GM23338 (cell line): ENCODE results near the gene RASL10B. TPM values are rescaled to one million over a fixed set of nuclear protein-coding genes. Genes with fewer than 3 reads are reported as not detected.

Source experiments
- ATAC-seq: fragments of 200-7000 bp; cut with Tn5 transposase; 3 replicates; pipeline ENCODE4 v1.9.1; 2020
- DNase-seq: peaks from one replicate; pipeline ENCODE4 v3.0.0-alpha.2; 2015; ENCODE audit warnings: low spot score
- H2AFZ ChIP-seq: fragments of 200-600 bp; sonication (generic); 2 replicates; pipeline ENCODE4 v1.8.0; 2016; ENCODE audit warnings: antibody characterized with exemption, mild to moderate bottlenecking, moderate library complexity
- H3F3A ChIP-seq: fragments of 200-600 bp; sonication (generic); replicated peaks from 2 replicates; pipeline ENCODE4 v1.8.0; 2017; ENCODE audit warnings: antibody characterized with exemption, mixed run types, low read depth
- H3K27ac ChIP-seq: fragments of 200-600 bp; sonication (generic); 2 replicates; pipeline ENCODE4 v1.6.1; 2016; ENCODE audit warnings: low read depth
- H3K27me3 ChIP-seq: fragments of 200-600 bp; sonication (generic); 2 replicates; pipeline ENCODE4 v1.8.0; 2016; ENCODE audit warnings: mild to moderate bottlenecking, mixed run types, moderate library complexity; ENCODE audit not compliant: insufficient read depth
- H3K36me3 ChIP-seq: fragments of 200-600 bp; sonication (generic); 2 replicates; pipeline ENCODE4 v1.8.0; 2016; ENCODE audit warnings: mild to moderate bottlenecking; ENCODE audit not compliant: insufficient read depth
- H3K4me1 ChIP-seq: fragments of 200-600 bp; sonication (generic); 2 replicates; pipeline ENCODE4 v1.8.0; 2016; ENCODE audit warnings: mild to moderate bottlenecking, moderate library complexity; ENCODE audit not compliant: insufficient read depth
- H3K4me2 ChIP-seq: fragments of 200-600 bp; sonication (generic); 2 replicates; pipeline ENCODE4 v1.7.1; 2017; ENCODE audit warnings: mixed run types
- H3K4me3 ChIP-seq: fragments of 200-600 bp; sonication (generic); 2 replicates; pipeline ENCODE4 v1.6.1; 2016; ENCODE audit warnings: mixed run types
- H3K79me2 ChIP-seq: fragments of 200-600 bp; sonication (generic); replicated peaks from 2 replicates; pipeline ENCODE4 v1.8.0; 2017; ENCODE audit warnings: mild to moderate bottlenecking; ENCODE audit not compliant: insufficient read depth
- H3K9me2 ChIP-seq: fragments of 200-600 bp; sonication (generic); 2 replicates; pipeline ENCODE4 v1.8.0; 2017; ENCODE audit not compliant: insufficient read depth
- H4K20me1 ChIP-seq: fragments of 200-600 bp; sonication (generic); replicated peaks from 2 replicates; pipeline ENCODE4 v1.8.0; 2017; ENCODE audit warnings: mild to moderate bottlenecking; ENCODE audit not compliant: insufficient read depth
- H3K27ac Mint-ChIP-seq: 2 replicates; pipeline ENCODE4 v1.8.0; 2020; ENCODE audit warnings: inconsistent platforms, mild to moderate bottlenecking, moderate library complexity, mixed read lengths
- H3K27me3 Mint-ChIP-seq: 3 replicates; pipeline ENCODE4 v1.8.0; 2022; ENCODE audit warnings: low read depth, mild to moderate bottlenecking, moderate library complexity, mixed read lengths, inconsistent platforms; ENCODE audit not compliant: insufficient read depth, poor library complexity
- H3K36me3 Mint-ChIP-seq: 3 replicates; pipeline ENCODE4 v1.8.0; 2021; ENCODE audit warnings: low read depth, mild to moderate bottlenecking, inconsistent platforms, moderate library complexity, mixed read lengths
- H3K4me1 Mint-ChIP-seq: 3 replicates; pipeline ENCODE4 v1.8.0; 2020; ENCODE audit warnings: mild to moderate bottlenecking, inconsistent platforms, mixed read lengths
- H3K4me3 Mint-ChIP-seq: 3 replicates; pipeline ENCODE4 v1.8.0; 2021; ENCODE audit warnings: moderate library complexity, mild to moderate bottlenecking, inconsistent platforms, mixed read lengths
- H3K9me3 Mint-ChIP-seq: 3 replicates; pipeline ENCODE4 v1.8.0; 2020; ENCODE audit warnings: moderate library complexity, mild to moderate bottlenecking, inconsistent platforms, mixed read lengths
- NANOG ChIP-seq: IDR thresholded peaks from 2 replicates; pipeline ENCODE4 v1.6.1; 2016; ENCODE audit warnings: antibody characterized with exemption, borderline replicate concordance
- STAT1 ChIP-seq: IDR thresholded peaks from one replicate; pipeline ENCODE4 v1.6.1; 2016; ENCODE audit warnings: antibody characterized with exemption; ENCODE audit not compliant: unreplicated experiment
- ZNF462 ChIP-seq: fragments of 250-450 bp; sonication (Bioruptor Pico); IDR thresholded peaks from 2 replicates; pipeline ENCODE4 v1.5.0; 2020; ENCODE audit warnings: mild to moderate bottlenecking, moderate library complexity
- polyA plus RNA-seq: library from polyadenylated mRNA; unstranded; fragments of >200 nt; fragmentation: Nextera tagmentation; extraction: Ambion mirVana; gene quantifications from 2 replicates; pipeline ENCODE4 v1.2.1, GENCODE V29; 2016
- total RNA-seq: library from RNA; depleted of rRNA; stranded (reverse); fragments of >200 nt; shearing (Covaris generic); gene quantifications from 2 replicates; pipeline ENCODE4 v1.2.3, GENCODE V29; 2014
- TF ChIP-seq, protein P1 (sequence below): IDR thresholded peaks from one replicate; pipeline ENCODE4 v1.6.1; 2018; ENCODE audit warnings: antibody characterized with exemption; ENCODE audit not compliant: unreplicated experiment

The RASL10B gene
- total and polyA plus RNA-seq, 2 experiments from 2014 or later: 7.1 to 26.2 TPM

- H3K4me3 ChIP-seq: no peak overlapping the region
- no peak overlapping the region for H3K4me3 Mint-ChIP-seq
- no peak overlapping the region for H2AFZ ChIP-seq
- peaks cover 34% of the 10 kb centered on the region for H3K27me3 Mint-ChIP-seq
- H3K4me1 ChIP-seq: peaks cover 6% of the 10 kb centered on the region; the same call in 1 of the 2 replicates
- H3K36me3 ChIP-seq: no peaks in the 10 kb centered on the region
- H3K27me3 ChIP-seq: peaks cover 24% of the 10 kb centered on the region
- no peak overlapping the region for H3K27ac ChIP-seq
- H3K79me2 ChIP-seq: no peaks in the 10 kb centered on the region
- H4K20me1 ChIP-seq: no peaks in the 10 kb centered on the region; the same call in 1 of the 2 replicates
- TF ChIP-seq, protein P1, sequence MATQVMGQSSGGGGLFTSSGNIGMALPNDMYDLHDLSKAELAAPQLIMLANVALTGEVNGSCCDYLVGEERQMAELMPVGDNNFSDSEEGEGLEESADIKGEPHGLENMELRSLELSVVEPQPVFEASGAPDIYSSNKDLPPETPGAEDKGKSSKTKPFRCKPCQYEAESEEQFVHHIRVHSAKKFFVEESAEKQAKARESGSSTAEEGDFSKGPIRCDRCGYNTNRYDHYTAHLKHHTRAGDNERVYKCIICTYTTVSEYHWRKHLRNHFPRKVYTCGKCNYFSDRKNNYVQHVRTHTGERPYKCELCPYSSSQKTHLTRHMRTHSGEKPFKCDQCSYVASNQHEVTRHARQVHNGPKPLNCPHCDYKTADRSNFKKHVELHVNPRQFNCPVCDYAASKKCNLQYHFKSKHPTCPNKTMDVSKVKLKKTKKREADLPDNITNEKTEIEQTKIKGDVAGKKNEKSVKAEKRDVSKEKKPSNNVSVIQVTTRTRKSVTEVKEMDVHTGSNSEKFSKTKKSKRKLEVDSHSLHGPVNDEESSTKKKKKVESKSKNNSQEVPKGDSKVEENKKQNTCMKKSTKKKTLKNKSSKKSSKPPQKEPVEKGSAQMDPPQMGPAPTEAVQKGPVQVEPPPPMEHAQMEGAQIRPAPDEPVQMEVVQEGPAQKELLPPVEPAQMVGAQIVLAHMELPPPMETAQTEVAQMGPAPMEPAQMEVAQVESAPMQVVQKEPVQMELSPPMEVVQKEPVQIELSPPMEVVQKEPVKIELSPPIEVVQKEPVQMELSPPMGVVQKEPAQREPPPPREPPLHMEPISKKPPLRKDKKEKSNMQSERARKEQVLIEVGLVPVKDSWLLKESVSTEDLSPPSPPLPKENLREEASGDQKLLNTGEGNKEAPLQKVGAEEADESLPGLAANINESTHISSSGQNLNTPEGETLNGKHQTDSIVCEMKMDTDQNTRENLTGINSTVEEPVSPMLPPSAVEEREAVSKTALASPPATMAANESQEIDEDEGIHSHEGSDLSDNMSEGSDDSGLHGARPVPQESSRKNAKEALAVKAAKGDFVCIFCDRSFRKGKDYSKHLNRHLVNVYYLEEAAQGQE: no peak
- no peak for TF ChIP-seq NANOG
- no peak for TF ChIP-seq ZNF462 (CRISPR knock-in tag)
- TF ChIP-seq STAT1: no peak
- no peaks in the 10 kb centered on the region for H3K9me2 ChIP-seq
- peaks cover 31% of the 10 kb centered on the region for H3K4me1 Mint-ChIP-seq
- H3K4me2 ChIP-seq: no peak overlapping the region
- H3K27ac Mint-ChIP-seq: no peak overlapping the region
- no peak for ATAC-seq
- H3F3A ChIP-seq: 0 out of 2 replicates have a peak, but pooled peaks cover under 1% of the 10 kb centered on the region
- no peak for DNase-seq
- H3K9me3 Mint-ChIP-seq: no peaks in the 10 kb centered on the region
- no peaks in the 10 kb centered on the region for H3K36me3 Mint-ChIP-seq
Observed at GRCh38 chr17:35748979-35749378, 17.5 kb downstream of the RASL10B start.
